Osteocyte (in vitro differentiated cells): ENCODE measurements around the gene LSM7. TPM values are rescaled to one million over a fixed set of nuclear protein-coding genes. Genes with fewer than 3 reads are reported as not detected.
A peak's percentile ranks its signal among the peaks of the same experiment; 100 is the strongest.

Experiments used
- DNase-seq: peaks from one replicate; pipeline ENCODE4 v3.0.0; 2021; ENCODE audit warnings: mixed read lengths; ENCODE audit not compliant: unreplicated experiment; ENCODE audit errors: extremely low spot score
- H3K27ac Mint-ChIP-seq: one replicate; pipeline ENCODE4 v1.8.0; 2021; ENCODE audit warnings: mild to moderate bottlenecking, mixed read lengths; ENCODE audit not compliant: unreplicated experiment
- H3K27me3 Mint-ChIP-seq: one replicate; pipeline ENCODE4 v1.8.0; 2021; ENCODE audit warnings: mixed read lengths; ENCODE audit not compliant: unreplicated experiment
- H3K36me3 Mint-ChIP-seq: one replicate; pipeline ENCODE4 v1.8.0; 2021; ENCODE audit warnings: mixed read lengths; ENCODE audit not compliant: unreplicated experiment
- H3K4me1 Mint-ChIP-seq: one replicate; pipeline ENCODE4 v1.8.0; 2021; ENCODE audit warnings: mixed read lengths; ENCODE audit not compliant: unreplicated experiment
- H3K4me3 Mint-ChIP-seq: one replicate; pipeline ENCODE4 v1.8.0; 2021; ENCODE audit warnings: mild to moderate bottlenecking, moderate library complexity, mixed read lengths; ENCODE audit not compliant: unreplicated experiment
- H3K9me3 Mint-ChIP-seq: one replicate; pipeline ENCODE4 v1.8.0; 2021; ENCODE audit warnings: mixed read lengths; ENCODE audit not compliant: unreplicated experiment
- total RNA-seq: library from RNA; stranded (reverse); gene quantifications from 2 replicates; pipeline ENCODE4 v1.2.1, GENCODE V29; 2021
- TF ChIP-seq, protein P1 (sequence below): fragments of 200-600 bp; sonication (generic); IDR thresholded peaks from 2 replicates; pipeline ENCODE4 v1.5.0; 2021; ENCODE audit warnings: antibody characterized with exemption, mild to moderate bottlenecking, moderate library complexity

LSM7 gene
- total RNA-seq, 1 donor from 2014 or later: 77.8 TPM

DNA sequence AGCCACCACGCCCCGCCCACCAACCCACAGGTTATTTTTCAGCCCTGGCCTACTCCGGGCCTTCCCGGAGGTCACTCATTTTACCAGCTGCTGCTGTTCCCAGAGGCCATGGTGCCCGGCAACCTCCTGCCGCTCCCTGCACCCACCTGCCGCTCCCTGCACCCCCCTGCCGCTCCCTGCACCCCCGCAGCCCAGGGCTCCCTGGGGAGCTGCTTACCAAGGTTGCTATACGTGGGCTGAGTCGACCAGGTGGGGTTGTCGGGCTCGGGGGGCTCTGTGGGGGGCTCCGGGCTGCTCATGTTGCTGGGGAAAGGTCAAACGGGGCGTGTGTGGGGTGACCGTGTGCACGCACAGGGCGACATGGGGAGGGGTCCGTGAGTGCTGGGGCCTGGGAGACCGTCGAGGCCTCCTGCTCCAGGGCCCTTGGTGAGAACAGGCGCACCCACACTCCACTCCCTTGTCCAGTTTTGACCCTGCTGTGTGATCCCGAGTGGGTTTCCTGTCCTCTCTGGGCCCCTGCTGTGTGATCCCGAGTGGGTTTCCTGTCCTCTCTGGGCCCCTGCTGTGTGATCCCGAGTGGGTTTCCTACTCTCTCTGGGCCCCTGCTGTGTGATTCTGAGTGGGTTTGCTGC, 47.6 kb downstream of the LSM7 start:
- no peaks in the 10 kb centered on the region for H3K36me3 Mint-ChIP-seq
- no peak overlapping the region for H3K4me3 Mint-ChIP-seq
- TF ChIP-seq, protein P1, sequence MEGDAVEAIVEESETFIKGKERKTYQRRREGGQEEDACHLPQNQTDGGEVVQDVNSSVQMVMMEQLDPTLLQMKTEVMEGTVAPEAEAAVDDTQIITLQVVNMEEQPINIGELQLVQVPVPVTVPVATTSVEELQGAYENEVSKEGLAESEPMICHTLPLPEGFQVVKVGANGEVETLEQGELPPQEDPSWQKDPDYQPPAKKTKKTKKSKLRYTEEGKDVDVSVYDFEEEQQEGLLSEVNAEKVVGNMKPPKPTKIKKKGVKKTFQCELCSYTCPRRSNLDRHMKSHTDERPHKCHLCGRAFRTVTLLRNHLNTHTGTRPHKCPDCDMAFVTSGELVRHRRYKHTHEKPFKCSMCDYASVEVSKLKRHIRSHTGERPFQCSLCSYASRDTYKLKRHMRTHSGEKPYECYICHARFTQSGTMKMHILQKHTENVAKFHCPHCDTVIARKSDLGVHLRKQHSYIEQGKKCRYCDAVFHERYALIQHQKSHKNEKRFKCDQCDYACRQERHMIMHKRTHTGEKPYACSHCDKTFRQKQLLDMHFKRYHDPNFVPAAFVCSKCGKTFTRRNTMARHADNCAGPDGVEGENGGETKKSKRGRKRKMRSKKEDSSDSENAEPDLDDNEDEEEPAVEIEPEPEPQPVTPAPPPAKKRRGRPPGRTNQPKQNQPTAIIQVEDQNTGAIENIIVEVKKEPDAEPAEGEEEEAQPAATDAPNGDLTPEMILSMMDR: no peak
- DNase-seq: no peak
- H3K27ac Mint-ChIP-seq: no peak overlapping the region
- H3K9me3 Mint-ChIP-seq: no peaks in the 10 kb centered on the region
- peaks cover 21% of the 10 kb centered on the region for H3K4me1 Mint-ChIP-seq
- no peaks in the 10 kb centered on the region for H3K27me3 Mint-ChIP-seq

DNA sequence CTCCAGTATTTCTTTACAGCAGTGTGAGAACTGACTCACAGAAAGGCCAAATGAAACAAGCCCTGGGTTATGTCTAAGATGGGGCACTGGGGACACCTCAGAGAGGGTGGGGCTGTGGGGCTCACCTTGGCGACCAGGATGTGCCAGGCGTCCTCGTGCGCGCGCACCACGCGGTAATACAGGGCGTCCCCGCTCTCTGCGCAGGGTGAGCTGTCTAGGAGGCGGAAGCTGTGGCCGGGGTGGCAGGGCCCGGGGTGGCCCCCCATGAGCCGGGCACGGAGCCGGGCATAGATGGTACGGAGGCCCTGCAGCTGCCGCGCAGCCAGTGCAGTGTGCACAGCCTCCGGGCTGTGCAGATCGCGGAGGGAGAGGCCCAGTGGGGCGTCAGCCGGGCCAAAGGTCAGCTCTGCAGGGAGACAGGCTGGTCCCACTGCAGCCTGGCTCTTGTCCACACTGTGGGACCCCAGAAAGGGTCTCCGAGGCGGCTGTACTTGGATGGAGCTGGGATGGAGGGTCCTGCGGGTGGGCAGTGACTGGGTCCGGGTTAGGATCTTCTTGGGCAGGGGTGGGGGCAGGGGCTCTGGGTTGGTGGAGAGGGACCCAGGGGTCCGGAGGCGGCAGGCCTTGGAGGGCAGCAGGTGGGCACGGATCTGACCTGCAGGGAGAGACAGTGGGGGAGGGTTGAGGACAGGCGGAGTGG, 49.8 kb downstream of the LSM7 start:
- no peak for DNase-seq
- Mint-ChIP-seq H3K27me3 (no peaks in the 10 kb centered on the region), H3K4me3 (no peak overlapping the region), H3K27ac (no peak overlapping the region), H3K9me3 (no peaks in the 10 kb centered on the region), H3K36me3 (peaks cover 8% of the 10 kb centered on the region), H3K4me1 (peaks cover 36% of the 10 kb centered on the region)
- TF ChIP-seq, protein P1: no peak

DNA sequence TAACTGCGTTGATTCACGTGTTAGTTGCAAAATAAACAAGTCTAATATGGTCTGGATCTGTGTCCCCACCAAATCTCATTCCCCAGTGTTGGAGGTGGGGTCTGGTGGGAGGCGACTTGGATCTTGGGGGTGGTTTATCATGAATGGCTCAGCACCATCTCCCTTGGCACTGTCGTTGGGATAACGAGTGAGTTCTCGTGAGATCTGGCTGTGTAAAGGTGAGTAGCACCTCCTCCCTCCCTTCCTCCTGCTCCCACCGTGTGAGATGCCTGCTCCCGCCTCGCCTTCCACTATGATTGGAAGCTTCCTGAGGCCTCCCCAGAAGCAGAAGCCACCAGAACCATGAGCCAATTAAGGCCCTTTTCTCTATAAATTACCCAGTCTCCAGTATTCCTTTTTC, 51.2 kb downstream of the LSM7 start:
- H3K4me1 Mint-ChIP-seq: peaks cover 37% of the 10 kb centered on the region
- no peaks in the 10 kb centered on the region for H3K27me3 Mint-ChIP-seq
- H3K9me3 Mint-ChIP-seq: no peaks in the 10 kb centered on the region
- TF ChIP-seq, protein P1: no peak
- no peak overlapping the region for H3K4me3 Mint-ChIP-seq
- H3K27ac Mint-ChIP-seq: peak overlapping the region; percentile 15
- peaks cover 11% of the 10 kb centered on the region for H3K36me3 Mint-ChIP-seq
- no peak for DNase-seq

DNA sequence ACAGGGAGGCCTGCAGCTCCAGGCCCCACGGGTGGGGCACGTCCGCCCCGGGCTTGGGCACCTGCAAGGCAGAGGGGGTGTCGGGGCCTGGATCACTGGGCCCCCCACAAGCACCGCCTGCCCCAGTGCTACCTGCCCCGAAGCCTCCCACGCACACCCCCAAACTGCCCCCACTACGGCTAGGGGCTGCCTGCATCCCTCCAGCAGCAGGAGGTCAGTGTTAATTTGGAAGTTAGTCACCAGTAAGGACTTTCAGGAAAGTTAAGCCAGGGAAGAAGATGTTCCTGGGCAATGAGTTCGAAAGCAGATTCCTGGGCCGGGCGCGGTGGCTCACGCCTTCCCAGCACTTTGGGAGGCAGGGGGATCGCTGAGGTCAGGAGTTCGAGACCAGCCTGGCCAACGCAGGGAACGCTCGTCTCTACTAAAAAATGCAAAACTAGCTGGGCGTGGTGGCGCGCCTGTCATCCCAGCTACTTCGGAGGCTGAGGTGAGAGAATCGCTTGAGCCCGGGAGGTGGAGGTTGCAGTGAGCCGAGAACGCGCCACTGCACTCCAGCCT, 51.9 kb downstream of the LSM7 start:
- no peak overlapping the region for H3K27ac Mint-ChIP-seq
- DNase-seq: no peak
- no peaks in the 10 kb centered on the region for H3K9me3 Mint-ChIP-seq

More for the DNA sequence above, 51.9 kb downstream of the LSM7 start:
- peaks cover 37% of the 10 kb centered on the region for H3K4me1 Mint-ChIP-seq
- H3K4me3 Mint-ChIP-seq: no peak overlapping the region
- TF ChIP-seq, protein P1: no peak
- H3K36me3 Mint-ChIP-seq: peaks cover 15% of the 10 kb centered on the region
- H3K27me3 Mint-ChIP-seq: no peaks in the 10 kb centered on the region
